ENCODE measurements around the gene PSMB11. TPM values are rescaled to one million over a fixed set of nuclear protein-coding genes. Genes with fewer than 3 reads are reported as not detected.

PSMB11 gene
- total and polyA plus RNA-seq, 10 of the 15 experiments (the other 5 are each of a cell fraction or from before 2014, with no cell fraction given) = not detected

GRCh38 chr14:23006544-23007419, 35.2 kb upstream of the PSMB11 start:
- BruUV-seq (replicated peaks) = TSS peak; percentile 4
- FAIRE-seq = peak; percentile 99
- peak; percentile 91 for TF ChIP-seq ZNF207 (IDR thresholded peaks at IDR 0.05; ENCODE audit: borderline replicate concordance)
- peak; percentile 96 for TF ChIP-seq PBX3 (IDR thresholded peaks at IDR 0.05; ENCODE audit: insufficient replicate concordance, low read depth, low read length)
- TF ChIP-seq ZZZ3 (IDR thresholded peaks at IDR 0.05; ENCODE audit: control insufficient read depth, insufficient read length, low read depth) = no peak
- peak in 1 of 2 experiments; percentile 77; a peak in 2 of 3 replicates for TF ChIP-seq EGR1 (IDR thresholded peaks at IDR 0.05; ENCODE audit: borderline replicate concordance in 1 of 2, low read depth in 2 of 2, low read length in 2 of 2)
- TF ChIP-seq SMC3 (IDR thresholded peaks at IDR 0.05; ENCODE audit: borderline replicate concordance, low read length) = no peak
- 0 out of 2 replicates have a peak, but pooled peaks have one; percentile 11 for TF ChIP-seq NRF1 (conservative IDR thresholded peaks at IDR 0.05; ENCODE audit: low read depth, low read length)
- peak in 2 of 3 experiments; percentile 26 to 30; a peak in 3 of 6 replicates for TF ChIP-seq CTCF (IDR thresholded peaks at IDR 0.05 in 2 of 3, conservative IDR thresholded peaks at IDR 0.05 in 1 of 3; ENCODE audit: control insufficient read depth in 2 of 3, extremely low read depth in 1 of 3, insufficient read depth in 1 of 3, low read depth in 3 of 3, low read length in 3 of 3)
- TF ChIP-seq ZBED1 (IDR thresholded peaks at IDR 0.05; ENCODE audit: borderline replicate concordance) = no peak
- no peak for TF ChIP-seq CBX3 (IDR thresholded peaks at IDR 0.05; ENCODE audit: borderline replicate concordance, low read depth)
- TF ChIP-seq NFYB (IDR thresholded peaks at IDR 0.05; ENCODE audit: insufficient read depth, low read depth, low read length) = peak; percentile 94
- peak; percentile 70; the same call in 1 of the 2 replicates for TF ChIP-seq MAX (IDR thresholded peaks at IDR 0.05; ENCODE audit: low read depth, low read length)
- peak; percentile 91 for TF ChIP-seq PAX8 (IDR thresholded peaks at IDR 0.05)
- peak; percentile 93 for TF ChIP-seq POLR2AphosphoS5 (IDR thresholded peaks at IDR 0.05; ENCODE audit: low read length)

More at GRCh38 chr14:23006544-23007419, 35.2 kb upstream of the PSMB11 start:
- H3K4me3 ChIP-seq = peak overlapping the region; percentile 71
- no peaks in the 10 kb centered on the region for H4K20me1 ChIP-seq (ENCODE audit: control insufficient read depth, insufficient read depth)
- POLR2A ChIA-PET = interaction anchor here (0.6 to 3.2 kb wide), 30 partner anchors 9 to 315 kb away, joined by 3 to 29 read pairs (median 4); partner anchors contain the start of genes ACIN1, C14orf119, LRP10 and PABPN1
- RAD21 ChIA-PET (ENCODE audit: unreplicated experiment) = interaction anchor here (0.6 to 3.0 kb wide), 20 partner anchors 9 to 114 kb away, joined by 3 to 37 read pairs (median 6); partner anchors contain the start of genes ACIN1, C14orf119, CDH24 and PRMT5
- CTCF ChIA-PET = interaction anchor here (0.6 to 4.1 kb wide), 31 partner anchors 8 to 1301 kb away, joined by 3 to 108 read pairs (median 6); partner anchors contain the start of genes ACIN1, CDH24, HAUS4 and PRMT5
- peak; percentile 98 for ATAC-seq
- peak overlapping the region; percentile 82 for H3K9ac ChIP-seq (ENCODE audit: control insufficient read depth, insufficient read depth, low read length)
- peaks cover 21% of the 10 kb centered on the region for H3K4me1 ChIP-seq (ENCODE audit: control insufficient read depth, insufficient read depth, low read length)
- H3K27me3 ChIP-seq (replicated peaks in 1 of 2; ENCODE audit: control insufficient read depth in 2 of 2, insufficient read depth in 2 of 2, low read length in 1 of 2) = no peaks in the 10 kb centered on the region
- peak overlapping the region; percentile 89 for H3K4me2 ChIP-seq (ENCODE audit: control insufficient read depth, insufficient read depth)
- SMC1A ChIA-PET (ENCODE audit: uncharacterized antibody, unreplicated experiment) = interaction anchor here (0.6 to 3.8 kb wide), 26 partner anchors 8 to 407 kb away, joined by 3 to 67 read pairs (median 5); partner anchors contain the start of genes ACIN1, AJUBA, C14orf119 and HAUS4
- peaks cover 9% of the 10 kb centered on the region for H3K79me2 ChIP-seq (ENCODE audit: control insufficient read depth, insufficient read depth, low read length)
- in situ Hi-C loops (cut with MboI) = no loop called here
- H2AFZ ChIP-seq (ENCODE audit: control insufficient read depth, low read depth, low read length) = peak overlapping the region; percentile 77
- under 1% methylated on average over 62 of the region's 62 CpGs for WGBS (ENCODE audit: insufficient coverage, insufficient replicate concordance, low lambda C conversion rate, missing lambda C conversion rate)
- peak; percentile 96 for DNase-seq (ENCODE audit: low read depth, low spot score)
- H3K36me3 ChIP-seq (ENCODE audit: control insufficient read depth in 2 of 2, insufficient read depth in 2 of 2, low read length in 1 of 2) = no peaks in the 10 kb centered on the region
- no peaks in the 10 kb centered on the region for H3K9me3 ChIP-seq (replicated peaks; ENCODE audit: control insufficient read depth, insufficient read depth, low read length)
- intact Hi-C loops (cut with micrococcal nuclease; ENCODE audit: unreplicated experiment) = no loop called here
- H3K27ac ChIP-seq (ENCODE audit: control insufficient read depth, insufficient read depth) = peak overlapping the region; percentile 91
